ENCODE measurements around the gene PLEKHH2. TPM values are rescaled to one million over a fixed set of nuclear protein-coding genes. Genes with fewer than 3 reads are reported as not detected.

Gene PLEKHH2
- total RNA-seq, 1 experiment from 2014 or later, result 3.1 TPM

GRCh38 chr2:43803113-43803512 is 166.1 kb downstream of the PLEKHH2 start:
- H3K9ac ChIP-seq (ENCODE audit: extremely low read depth, insufficient read length, low read length), result no peak overlapping the region
- no peak overlapping the region for H3K4me2 ChIP-seq (ENCODE audit: insufficient read depth, insufficient read length, low read length)
- no peak overlapping the region for H3K27ac Mint-ChIP-seq
- H3K9me3 ChIP-seq (ENCODE audit: control insufficient read depth, low read depth, low read length), result no peaks in the 10 kb centered on the region
- no peaks in the 10 kb centered on the region for H3K4me1 ChIP-seq (ENCODE audit: insufficient read depth, low read length)
- H3K27me3 ChIP-seq (ENCODE audit: insufficient read depth, low read length), result no peaks in the 10 kb centered on the region
- no peaks in the 10 kb centered on the region for H4K20me1 ChIP-seq (ENCODE audit: control insufficient read depth, insufficient read depth, insufficient read length)
- no peak overlapping the region for H3K4ac ChIP-seq (ENCODE audit: low read depth, low read length)
- H4K8ac ChIP-seq (replicated peaks; ENCODE audit: insufficient read length, low read depth, low read length), result no peak overlapping the region
- no peaks in the 10 kb centered on the region for H3K23me2 ChIP-seq (ENCODE audit: insufficient read length, low read depth, low read length, poor library complexity, severe bottlenecking)
- H2BK120ac ChIP-seq (ENCODE audit: low read depth, low read length, poor library complexity, severe bottlenecking), result no peak overlapping the region
- H2BK12ac ChIP-seq (ENCODE audit: insufficient read length, low read depth, low read length), result no peak overlapping the region
- no peak overlapping the region for H2AFZ ChIP-seq (ENCODE audit: low read length)
- H3K79me1 ChIP-seq (ENCODE audit: insufficient read depth, low read depth, low read length, poor library complexity, severe bottlenecking), result no peaks in the 10 kb centered on the region
- H3K9me3 Mint-ChIP-seq, result no peaks in the 10 kb centered on the region
- WGBS (ENCODE audit: extremely low coverage, insufficient read length, low lambda C conversion rate), result no CpG with 5 or more reads among the region's 1 CpG
- H3K23ac ChIP-seq (ENCODE audit: insufficient read length, low read depth, low read length), result no peak overlapping the region
- H3T11ph ChIP-seq (ENCODE audit: low read length), result no peak overlapping the region
- H3K56ac ChIP-seq (ENCODE audit: insufficient read length, low read depth, low read length), result no peak overlapping the region
- no peak for TF ChIP-seq CTCF (conservative IDR thresholded peaks at IDR 0.05)
- no peak overlapping the region for H3K14ac ChIP-seq (ENCODE audit: insufficient read depth, low read length)
- no peak overlapping the region for H2BK15ac ChIP-seq (ENCODE audit: low read depth, low read length)
- H3K18ac ChIP-seq (ENCODE audit: insufficient read length, low read depth, low read length), result no peak overlapping the region
- H4K5ac ChIP-seq (ENCODE audit: insufficient read length, low read depth, low read length), result no peak overlapping the region
- H2BK5ac ChIP-seq (ENCODE audit: insufficient read length, low read length), result no peak overlapping the region
- H2AK5ac ChIP-seq (ENCODE audit: insufficient read length, low read length), result no peak overlapping the region
- H4K91ac ChIP-seq (ENCODE audit: insufficient read length, low read depth, low read length), result no peak overlapping the region
- 0 out of 4 replicates have a peak, but pooled peaks cover 0 to 2% of the 10 kb centered on the region in 2 experiments for H3K4me1 Mint-ChIP-seq
- no peaks in the 10 kb centered on the region for H3K27me3 Mint-ChIP-seq (ENCODE audit: low read depth)
- no peak overlapping the region for H3K27ac ChIP-seq (ENCODE audit: insufficient read length, low read depth, low read length)
- no peak for DNase-seq
- no peaks in the 10 kb centered on the region for H3K36me3 Mint-ChIP-seq (ENCODE audit: insufficient read depth in 1 of 3, low read depth in 3 of 3)
- no peak overlapping the region for H2BK20ac ChIP-seq (ENCODE audit: low read depth, low read length, poor library complexity, severe bottlenecking)
- no peaks in the 10 kb centered on the region for H3K79me2 ChIP-seq (ENCODE audit: insufficient read depth, low read length)
- H3K4me3 Mint-ChIP-seq, result no peak overlapping the region

Data from H9 (cell line).